Ramos (cell line): Measurements from ENCODE around the gene METTL26.
"Not testable (repeated sequence)": the region's sequence is repeated elsewhere in the genome, so short reads cannot be mapped to it uniquely, and the experiment has no call there.

Source experiments
- in situ Hi-C: fragments of 300-500 bp; cut with MboI; formaldehyde crosslinking; loops from one replicate; pipeline ENCODE4 v1.14.3; 2022; ENCODE audit warnings: low sequenced_read_pairs; ENCODE audit not compliant: unreplicated experiment

The METTL26 gene

GRCh38 chr16:606656-607307, 29.3 kb downstream of the METTL26 start:
- in situ Hi-C loops = no loop called here

GRCh38 chr16:603933-604332, 32.2 kb downstream of the METTL26 start:
- in situ Hi-C loops = no loop called here

GRCh38 chr16:600781-601180, 35.3 kb downstream of the METTL26 start:
- in situ Hi-C loops = no loop called here

- in situ Hi-C loops = no loop called here
Observed at GRCh38 chr16:598823-599739, 37.0 kb downstream of the METTL26 start.

GRCh38 chr16:597655-598054, 38.5 kb downstream of the METTL26 start:
- in situ Hi-C loops = not testable (repeated sequence)

GRCh38 chr16:596736-597060, 39.4 kb downstream of the METTL26 start:
- in situ Hi-C loops = no loop called here

- in situ Hi-C loops = no loop called here
Observed at GRCh38 chr16:595942-596735, 40.0 kb downstream of the METTL26 start.

- in situ Hi-C loops = no loop called here
Observed at GRCh38 chr16:595094-595528, 41.0 kb downstream of the METTL26 start.

- in situ Hi-C loops = no loop called here
Observed at GRCh38 chr16:593807-594206, 42.3 kb downstream of the METTL26 start.

GRCh38 chr16:593406-593805, 42.7 kb downstream of the METTL26 start:
- in situ Hi-C loops = no loop called here

GRCh38 chr16:592518-593306, 43.4 kb downstream of the METTL26 start:
- in situ Hi-C loops = no loop called here

GRCh38 chr16:591892-592517, 44.1 kb downstream of the METTL26 start:
- in situ Hi-C loops = no loop called here

- in situ Hi-C loops = no loop called here
Observed at GRCh38 chr16:591231-591630, 44.9 kb downstream of the METTL26 start.

GRCh38 chr16:590815-591200, 45.3 kb downstream of the METTL26 start:
- in situ Hi-C loops = no loop called here

GRCh38 chr16:590188-590814, 45.8 kb downstream of the METTL26 start:
- in situ Hi-C loops = no loop called here

- in situ Hi-C loops = no loop called here
Observed at GRCh38 chr16:589658-590187, 46.4 kb downstream of the METTL26 start, which contains the start of gene RAB40C. RAB40C (plus strand) TSS chr16:590066; CDS start chr16:590292, 226 bp downstream.

GRCh38 chr16:588889-589657, 47.0 kb downstream of the METTL26 start:
- in situ Hi-C loops = no loop called here

GRCh38 chr16:588639-588888, 47.5 kb downstream of the METTL26 start:
- in situ Hi-C loops = no loop called here
